ENCODE data around the gene SLIT3. TPM values are rescaled to one million over a fixed set of nuclear protein-coding genes. Genes with fewer than 3 reads are reported as not detected.

The SLIT3 gene
- total RNA-seq, 1 experiment from 2014 or later, result 0.10 TPM

GRCh38 chr5:168712280-168712924 lies 588.5 kb downstream of the SLIT3 start (continued):
- TF ChIP-seq ZBTB33 (IDR thresholded peaks at IDR 0.05; ENCODE audit: extremely low read depth, insufficient replicate concordance, low read length), result no peak

- ATAC-seq (no peak), DNase-seq (ENCODE audit: low read depth, low spot score) (no peak)
- H3K36me3 ChIP-seq (ENCODE audit: control insufficient read depth in 1 of 2, insufficient read depth in 2 of 2, low read length in 2 of 2), result no peaks in the 10 kb centered on the region
- no peaks in the 10 kb centered on the region for H3K79me2 ChIP-seq (ENCODE audit: insufficient read depth, low read length)
- ChIA-PET POLR2A (no interaction called here), RAD21 (ENCODE audit: low non-redundant PET in 1 of 2, low total read pairs in 2 of 2, uncharacterized antibody in 2 of 2, unreplicated experiment in 2 of 2) (no interaction called here), CTCF (no interaction called here)
- no peak overlapping the region for H2AFZ ChIP-seq (ENCODE audit: low read depth, low read length, poor library complexity, severe bottlenecking)
- no TSS peak for BruUV-seq (replicated peaks)
- H3K4me3 ChIP-seq (replicated peaks in 1 of 2; ENCODE audit: low read depth in 1 of 2, low read length in 2 of 2), result no peak overlapping the region
- no peaks in the 10 kb centered on the region for H3K27me3 ChIP-seq (ENCODE audit: insufficient read depth, low read length)
- TF ChIP-seq MAX (IDR thresholded peaks at IDR 0.05), result no peak
- TF ChIP-seq ATF3 (IDR thresholded peaks at IDR 0.05), result no peak
- TF ChIP-seq EGR1 (IDR thresholded peaks at IDR 0.05; ENCODE audit: low read depth), result no peak
- no peak for TF ChIP-seq EZH2phosphoT487 (IDR thresholded peaks at IDR 0.05; ENCODE audit: borderline replicate concordance)
- no peak for TF ChIP-seq SP1 (IDR thresholded peaks at IDR 0.05; ENCODE audit: low read depth)
- TF ChIP-seq ELF1 (IDR thresholded peaks at IDR 0.05; ENCODE audit: borderline replicate concordance, low read depth), result no peak
- no peak for TF ChIP-seq SRF (IDR thresholded peaks at IDR 0.05; ENCODE audit: low read depth)
- TF ChIP-seq CBX3 (IDR thresholded peaks at IDR 0.05; ENCODE audit: low read depth), result no peak
- no peak for TF ChIP-seq FOSL1 (IDR thresholded peaks at IDR 0.05; ENCODE audit: low read depth)
- no peak for TF ChIP-seq ZFX (IDR thresholded peaks at IDR 0.05)
- TF ChIP-seq CTCF (IDR thresholded peaks at IDR 0.05 in 2 of 3, conservative IDR thresholded peaks at IDR 0.05 in 1 of 3; ENCODE audit: borderline replicate concordance in 1 of 3, insufficient read depth in 1 of 3, low read depth in 2 of 3, low read length in 2 of 3), result no peak
- no peak for TF ChIP-seq SIN3A (IDR thresholded peaks at IDR 0.05; ENCODE audit: low read depth)
- no peak for TF ChIP-seq YY1 (IDR thresholded peaks at IDR 0.05; ENCODE audit: extremely low read depth, insufficient replicate concordance, low read depth, low read length)
- TF ChIP-seq CEBPB (IDR thresholded peaks at IDR 0.05; ENCODE audit: low read depth), result no peak
- no peak for TF ChIP-seq EZH2 (IDR thresholded peaks at IDR 0.05)
- TF ChIP-seq ZBTB33 (IDR thresholded peaks at IDR 0.05; ENCODE audit: extremely low read depth, insufficient replicate concordance, low read length), result no peak
- no peak for TF ChIP-seq JUND (IDR thresholded peaks at IDR 0.05)
- TF ChIP-seq TCF7L2 (IDR thresholded peaks at IDR 0.05; ENCODE audit: borderline replicate concordance, extremely low read depth, insufficient read depth, insufficient read length), result no peak
- TF ChIP-seq RAD21 (IDR thresholded peaks at IDR 0.05; ENCODE audit: low read depth), result no peak
- no peak overlapping the region for H3K9ac ChIP-seq (ENCODE audit: low read length)
- no peaks in the 10 kb centered on the region for H3K9me2 ChIP-seq (ENCODE audit: insufficient read depth)
- intact Hi-C loops (cut with micrococcal nuclease), result no loop called here
- no peak overlapping the region for H3K4me2 ChIP-seq (ENCODE audit: low read length)
- peaks cover 6 to 21% of the 10 kb centered on the region in 2 experiments; a peak in 3 of 4 replicates for H3K4me1 ChIP-seq (ENCODE audit: control insufficient read depth in 1 of 2, insufficient read depth in 2 of 2, low read length in 2 of 2)
- H4K20me1 ChIP-seq (ENCODE audit: insufficient read depth), result no peaks in the 10 kb centered on the region
- H3K9me3 ChIP-seq (ENCODE audit: control insufficient read depth in 1 of 2, insufficient read depth in 1 of 2, low read depth in 1 of 2, low read length in 2 of 2), result no peaks in the 10 kb centered on the region
- no peak overlapping the region for H3K27ac ChIP-seq (ENCODE audit: low read depth, low read length)
These were observed 590.2 kb downstream of the SLIT3 start for GRCh38 chr5:168710706-168711105.

All from HCT116 (cell line).